Neural cell (in vitro differentiated cells): ENCODE data around the gene CFAP43. TPM values are rescaled to one million over a fixed set of nuclear protein-coding genes. Genes with fewer than 3 reads are reported as not detected.

Experiments used
- H2AFZ ChIP-seq: fragments of 200-600, 300-800 bp; sonication (generic), shearing (Covaris generic); 2 replicates; pipeline ENCODE4 v1.6.0; 2014; ENCODE audit warnings: low read depth, mild to moderate bottlenecking, antibody characterized with exemption, low read length, moderate library complexity
- H3F3A ChIP-seq: fragments of 200-600 bp; shearing (Covaris generic); 2 replicates; pipeline ENCODE4 v1.6.1; 2016; ENCODE audit warnings: mild to moderate bottlenecking, moderate library complexity, mixed read lengths, antibody characterized with exemption, low read length; ENCODE audit not compliant: insufficient read depth, poor library complexity, severe bottlenecking
- H3K27ac ChIP-seq: fragments of 200-600, 300-800 bp; sonication (generic), shearing (Covaris generic); 2 replicates; pipeline ENCODE4 v1.5.1; 2014; ENCODE audit warnings: mild to moderate bottlenecking, low read length, moderate library complexity
- H3K27me3 ChIP-seq: fragments of 300-800, 200-600 bp; sonication (generic), shearing (Covaris generic); 2 replicates; pipeline ENCODE4 v1.6.0; 2014; ENCODE audit warnings: mild to moderate bottlenecking, low read depth, low read length, moderate library complexity; ENCODE audit not compliant: insufficient read depth
- H3K36me3 ChIP-seq: fragments of 300-800, 200-600 bp; sonication (generic), shearing (Covaris generic); 2 replicates; pipeline ENCODE4 v1.5.1; 2014; ENCODE audit warnings: mild to moderate bottlenecking, antibody characterized with exemption, low read length, moderate library complexity; ENCODE audit not compliant: insufficient read depth
- H3K4me2 ChIP-seq: fragments of 300-800, 200-600 bp; sonication (generic), shearing (Covaris generic); 2 replicates; pipeline ENCODE4 v1.6.0; 2014; ENCODE audit warnings: mild to moderate bottlenecking, low read length
- H3K4me3 ChIP-seq: fragments of 300-800, 200-600 bp; sonication (generic), shearing (Covaris generic); 2 replicates; pipeline ENCODE4 v1.5.1; 2014; ENCODE audit warnings: mild to moderate bottlenecking, low read length, moderate library complexity
- H3K79me2 ChIP-seq: fragments of 200-600 bp; shearing (Covaris generic); replicated peaks from 2 replicates; pipeline ENCODE4 v1.6.0; 2014; ENCODE audit warnings: mild to moderate bottlenecking, low read length, moderate library complexity; ENCODE audit not compliant: insufficient read depth
- H3K9ac ChIP-seq: fragments of 300-800, 200-600 bp; sonication (generic), shearing (Covaris generic); 2 replicates; pipeline ENCODE4 v1.6.1; 2016; ENCODE audit warnings: mild to moderate bottlenecking, low read length, mixed read lengths
- H3K9me2 ChIP-seq: fragments of 200-600 bp; shearing (Covaris generic); 2 replicates; pipeline ENCODE4 v1.6.1; 2016; ENCODE audit warnings: mild to moderate bottlenecking, low read length, mixed read lengths; ENCODE audit not compliant: insufficient read depth
- H3K9me3 ChIP-seq: fragments of 200-600, 300-800 bp; sonication (generic), shearing (Covaris generic); 2 replicates; pipeline ENCODE4 v1.6.1; 2016; ENCODE audit warnings: mild to moderate bottlenecking, mixed run types, low read length, moderate library complexity, mixed read lengths
- H4K20me1 ChIP-seq: fragments of 200-600 bp; shearing (Covaris generic); 2 replicates; pipeline ENCODE4 v1.6.1; 2016; ENCODE audit warnings: mild to moderate bottlenecking, mixed run types; ENCODE audit not compliant: insufficient read depth
- CTCF ChIP-seq: fragments of 450-650 bp; IDR thresholded peaks from 2 replicates; pipeline ENCODE4 v1.5.1; 2014; ENCODE audit warnings: antibody characterized with exemption, mild to moderate bottlenecking, moderate library complexity; ENCODE audit not compliant: poor library complexity, severe bottlenecking
- EP300 ChIP-seq: fragments of 450-650 bp; conservative IDR thresholded peaks from 2 replicates; pipeline ENCODE4 v1.6.1; 2014; ENCODE audit warnings: antibody characterized with exemption, mild to moderate bottlenecking, moderate library complexity; ENCODE audit not compliant: poor library complexity, severe bottlenecking
- EZH2 ChIP-seq: fragments of 200-600, 300-800 bp; shearing (Covaris generic), sonication (generic); IDR thresholded peaks from 2 replicates; pipeline ENCODE4 v1.6.1; 2014; ENCODE audit warnings: antibody characterized with exemption, low read length, borderline replicate concordance, mild to moderate bottlenecking; ENCODE audit not compliant: insufficient read depth, poor library complexity, severe bottlenecking
- MXI1 ChIP-seq: fragments of 450-650 bp; conservative IDR thresholded peaks from 2 replicates; pipeline ENCODE4 v1.6.1; 2014; ENCODE audit warnings: antibody characterized with exemption, mild to moderate bottlenecking; ENCODE audit not compliant: poor library complexity, severe bottlenecking
- POLR2AphosphoS5 ChIP-seq: IDR thresholded peaks from 2 replicates; pipeline ENCODE4 v1.6.1; 2012
- RAD21 ChIP-seq: fragments of 450-650 bp; conservative IDR thresholded peaks from 2 replicates; pipeline ENCODE4 v1.6.1; 2014; ENCODE audit warnings: antibody characterized with exemption, mild to moderate bottlenecking, moderate library complexity
- REST ChIP-seq: IDR thresholded peaks from 2 replicates; pipeline ENCODE4 v1.6.1; 2012; ENCODE audit warnings: borderline replicate concordance
- SMC3 ChIP-seq: fragments of 450-650 bp; conservative IDR thresholded peaks from 2 replicates; pipeline ENCODE4 v1.6.1; 2014; ENCODE audit warnings: antibody characterized with exemption, mild to moderate bottlenecking, moderate library complexity; ENCODE audit not compliant: poor library complexity
- TAF1 ChIP-seq: IDR thresholded peaks from 2 replicates; pipeline ENCODE4 v1.6.1; 2012; ENCODE audit warnings: low read depth
- polyA plus RNA-seq: library from polyadenylated mRNA; depleted of rRNA; stranded (reverse); fragments of >200 nt; gene quantifications from 2 replicates; pipeline ENCODE4 v1.2.3, GENCODE V29; 2014

Gene CFAP43
- polyA plus RNA-seq, 1 donor from 2014 or later = 5.0 TPM

GRCh38 chr10:104233817-104234216, 1.7 kb upstream of the CFAP43 start:
- Histone ChIP-seq H3K79me2 (no peaks in the 10 kb centered on the region), H3K4me3 (no peak overlapping the region), H3F3A (no peaks in the 10 kb centered on the region), H3K36me3 (no peaks in the 10 kb centered on the region), H3K9ac (no peak overlapping the region), H3K9me2 (no peaks in the 10 kb centered on the region), H3K9me3 (no peaks in the 10 kb centered on the region), H3K27ac (no peak overlapping the region), H3K4me2 (no peak overlapping the region), H3K27me3 (no peaks in the 10 kb centered on the region), H2AFZ (no peak overlapping the region), H4K20me1 (no peaks in the 10 kb centered on the region)
- TF ChIP-seq RAD21 (no peak), MXI1 (no peak)

GRCh38 chr10:104232613-104233102, 494 bp upstream of the CFAP43 start:
- Histone ChIP-seq H3K27me3 (no peaks in the 10 kb centered on the region), H3K9ac (peak overlapping the region; percentile 20), H3K9me2 (no peaks in the 10 kb centered on the region), H3K27ac (no peak overlapping the region), H2AFZ (no peak overlapping the region), H3K4me2 (peak overlapping the region; percentile 78), H3K36me3 (no peaks in the 10 kb centered on the region), H4K20me1 (no peaks in the 10 kb centered on the region), H3F3A (no peaks in the 10 kb centered on the region), H3K4me3 (peak overlapping the region; percentile 98), H3K9me3 (no peaks in the 10 kb centered on the region), H3K79me2 (no peaks in the 10 kb centered on the region)
- TF ChIP-seq POLR2AphosphoS5 = no peak
- TF ChIP-seq CTCF = no peak
- TF ChIP-seq EP300 = no peak
- TF ChIP-seq TAF1 = no peak
- TF ChIP-seq EZH2 = no peak
- TF ChIP-seq REST = no peak
- no peak for TF ChIP-seq MXI1
- TF ChIP-seq SMC3 = no peak
- TF ChIP-seq RAD21 = no peak

- H3K9ac ChIP-seq = no peak overlapping the region
- H3K27me3 ChIP-seq = no peaks in the 10 kb centered on the region
- TF ChIP-seq EZH2 (no peak), EP300 (no peak), REST (no peak), MXI1 (no peak), SMC3 (no peak), TAF1 (no peak), CTCF (no peak), RAD21 (no peak), POLR2AphosphoS5 (no peak)
- H4K20me1 ChIP-seq = no peaks in the 10 kb centered on the region
- H3K4me2 ChIP-seq = no peak overlapping the region
- no peaks in the 10 kb centered on the region for H3K36me3 ChIP-seq
- no peak overlapping the region for H3K27ac ChIP-seq
- no peaks in the 10 kb centered on the region for H3K9me3 ChIP-seq
- H3F3A ChIP-seq = no peaks in the 10 kb centered on the region
- H3K9me2 ChIP-seq = no peaks in the 10 kb centered on the region
- no peaks in the 10 kb centered on the region for H3K79me2 ChIP-seq
- no peak overlapping the region for H3K4me3 ChIP-seq
- H2AFZ ChIP-seq = no peak overlapping the region
These were observed 1.7 kb downstream of the CFAP43 start for GRCh38 chr10:104230490-104230889.
